IMR-90 (cell line): ENCODE measurements around the gene TTLL8. TPM values are rescaled to one million over a fixed set of nuclear protein-coding genes. Genes with fewer than 3 reads are reported as not detected.

Source experiments
- ATAC-seq: fragments of 200-7000 bp; cut with Tn5 transposase; 2 replicates; pipeline ENCODE4 v1.9.1; 2020; ENCODE audit warnings: low read depth, mild to moderate bottlenecking, moderate library complexity
- BruUV-seq: library from RNA; stranded (reverse); fragments of 400-500 nt; replicated peaks from 2 replicates; lab custom pipeline; 2021; lab: Mats Ljungman, UMichigan
- CTCF ChIA-PET: fragments of 300-600 bp; formaldehyde crosslinking; extraction: SDS; loops from one replicate; lab custom pipeline; 2021; ENCODE audit warnings: antibody characterized with exemption; lab: Yijun Ruan, JAX
- POLR2A ChIA-PET: fragments of 300-600 bp; sonication (Branson Sonifier 250); formaldehyde crosslinking; loops from one replicate; lab custom pipeline; 2022; ENCODE audit warnings: antibody characterized with exemption; ENCODE audit not compliant: unreplicated experiment; lab: Charles Lee
- DNase-seq: peaks from one replicate; pipeline ENCODE4 v3.0.0; 2013
- H2AFZ ChIP-seq: replicated peaks from 2 replicates; pipeline ENCODE3; 2013; ENCODE audit warnings: low read length, mild to moderate bottlenecking; ENCODE audit not compliant: poor library complexity
- H2AK5ac ChIP-seq: 2 replicates; pipeline ENCODE4 v1.6.1; 2013; ENCODE audit warnings: low read depth, low read length, inconsistent platforms
- H2AK9ac ChIP-seq: replicated peaks from 2 replicates; pipeline ENCODE3; 2013; ENCODE audit warnings: mild to moderate bottlenecking, low read depth, low read length, moderate library complexity; ENCODE audit not compliant: poor library complexity
- H2BK120ac ChIP-seq: 2 replicates; pipeline ENCODE4 v1.6.1; 2013; ENCODE audit warnings: low read depth, low read length, inconsistent platforms
- H2BK15ac ChIP-seq: 3 replicates; pipeline ENCODE4 v1.6.1; 2013; ENCODE audit warnings: low read depth, low read length, inconsistent platforms
- H2BK20ac ChIP-seq: 2 replicates; pipeline ENCODE4 v1.6.1; 2013; ENCODE audit warnings: low read depth, mild to moderate bottlenecking, inconsistent platforms, low read length, moderate library complexity
- H2BK5ac ChIP-seq: 2 replicates; pipeline ENCODE4 v1.6.1; 2013; ENCODE audit warnings: mild to moderate bottlenecking, low read depth, low read length, inconsistent platforms; ENCODE audit not compliant: poor library complexity, severe bottlenecking
- H3K14ac ChIP-seq: replicated peaks from 2 replicates; pipeline ENCODE4 v1.6.1; 2013; ENCODE audit warnings: low read depth, low read length, inconsistent platforms
- H3K18ac ChIP-seq: 2 replicates; pipeline ENCODE4 v1.6.1; 2013; ENCODE audit warnings: low read depth, low read length, control low read depth
- H3K23ac ChIP-seq: 2 replicates; pipeline ENCODE4 v1.6.1; 2013; ENCODE audit warnings: low read depth, low read length, inconsistent platforms
- H3K27ac ChIP-seq: 2 replicates; pipeline ENCODE4 v1.5.1; 2013; ENCODE audit warnings: mild to moderate bottlenecking, control low read depth, low read length; ENCODE audit not compliant: insufficient read depth
- H3K27me3 ChIP-seq: 2 replicates; pipeline ENCODE4 v1.6.1; 2013; ENCODE audit warnings: low read length; ENCODE audit not compliant: control insufficient read depth, insufficient read depth
- H3K36me3 ChIP-seq: 2 replicates; pipeline ENCODE4 v1.6.1; 2013; ENCODE audit warnings: low read length, mixed read lengths; ENCODE audit not compliant: control insufficient read depth, insufficient read depth
- H3K4ac ChIP-seq: 2 replicates; pipeline ENCODE4 v1.6.1; 2013; ENCODE audit warnings: low read depth, low read length, inconsistent platforms
- H3K4me1 ChIP-seq: 2 replicates; pipeline ENCODE4 v1.6.1; 2013; ENCODE audit warnings: low read length, mixed read lengths; ENCODE audit not compliant: control insufficient read depth, insufficient read depth
- H3K4me2 ChIP-seq: 2 replicates; pipeline ENCODE4 v1.6.1; 2013; ENCODE audit warnings: low read depth, mild to moderate bottlenecking, control low read depth, low read length, moderate library complexity
- H3K4me3 ChIP-seq: 2 replicates; pipeline ENCODE4 v1.5.1; 2013; ENCODE audit warnings: low read depth, mild to moderate bottlenecking, control low read depth, low read length, moderate library complexity; ENCODE audit not compliant: insufficient read depth
- H3K56ac ChIP-seq: 2 replicates; pipeline ENCODE4 v1.6.1; 2013; ENCODE audit warnings: low read length, inconsistent platforms; ENCODE audit not compliant: insufficient read depth; ENCODE audit errors: extremely low read depth
- H3K79me1 ChIP-seq, 2 experiments: 2 replicates each; pipeline ENCODE4 v1.6.1; 2013; ENCODE audit warnings: low read length in 2 of 2, inconsistent platforms in 1 of 2, low read depth in 1 of 2
- H3K9ac ChIP-seq: 2 replicates; pipeline ENCODE4 v1.6.1; 2013; ENCODE audit warnings: low read depth, low read length, control low read depth
- H3K9me1 ChIP-seq: 2 replicates; pipeline ENCODE4 v1.6.1; 2013; ENCODE audit warnings: low read length, inconsistent platforms; ENCODE audit not compliant: insufficient read depth
- H3K9me3 ChIP-seq: 2 replicates; pipeline ENCODE4 v1.6.1; 2013; ENCODE audit warnings: low read length; ENCODE audit not compliant: control insufficient read depth, insufficient read depth
- H4K20me1 ChIP-seq: 2 replicates; pipeline ENCODE4 v1.6.1; 2013; ENCODE audit warnings: low read length, inconsistent platforms; ENCODE audit not compliant: insufficient read depth
- H4K5ac ChIP-seq: 2 replicates; pipeline ENCODE4 v1.6.1; 2013; ENCODE audit warnings: mild to moderate bottlenecking, low read depth, low read length, control low read depth
- H4K8ac ChIP-seq, 2 experiments: 2 replicates each; pipeline ENCODE4 v1.6.1; 2013; ENCODE audit warnings: low read depth in 2 of 2, low read length in 2 of 2, control low read depth in 1 of 2, inconsistent platforms in 1 of 2
- H4K91ac ChIP-seq: 2 replicates; pipeline ENCODE4 v1.6.1; 2013; ENCODE audit warnings: low read depth, low read length, inconsistent platforms; ENCODE audit not compliant: insufficient read depth
- CEBPB ChIP-seq: IDR thresholded peaks from 2 replicates; pipeline ENCODE4 v1.6.1; 2012; ENCODE audit warnings: low read depth, low read length, improper control_type of control experiment
- CHD1 ChIP-seq: IDR thresholded peaks from 2 replicates; pipeline ENCODE4 v1.6.1; 2012; ENCODE audit warnings: low read depth, low read length, improper control_type of control experiment
- CTCF ChIP-seq: conservative IDR thresholded peaks from 2 replicates; pipeline ENCODE4 v1.5.1; 2012; ENCODE audit warnings: mild to moderate bottlenecking, low read depth, low read length, improper control_type of control experiment
- MAFK ChIP-seq: IDR thresholded peaks from 2 replicates; pipeline ENCODE4 v1.6.1; 2012; ENCODE audit warnings: low read depth, low read length, improper control_type of control experiment
- MAZ ChIP-seq: IDR thresholded peaks from 2 replicates; pipeline ENCODE4 v1.6.1; 2012; ENCODE audit warnings: low read depth, mild to moderate bottlenecking, low read length, improper control_type of control experiment, moderate library complexity, borderline replicate concordance
- MXI1 ChIP-seq: IDR thresholded peaks from 2 replicates; pipeline ENCODE4 v1.6.1; 2012; ENCODE audit warnings: low read depth, mild to moderate bottlenecking, low read length, moderate library complexity, borderline replicate concordance
- NFE2L2 ChIP-seq: fragments of 150-350 bp; IDR thresholded peaks from 2 replicates; pipeline ENCODE4 v1.6.1; 2016; ENCODE audit warnings: low read depth, mild to moderate bottlenecking, low read length
- SMC3 ChIP-seq: fragments of 150-350 bp; IDR thresholded peaks from 2 replicates; pipeline ENCODE4 v1.6.1; 2016; ENCODE audit warnings: low read depth, mild to moderate bottlenecking, antibody characterized with exemption, low read length, moderate library complexity
- WGBS, 2 experiments: methylation state at CpG; one replicate each; pipeline versions ENCODE4 v1.1.5 to v1.1.7; 2013; ENCODE audit warnings: missing lambda C conversion rate in 2 of 2; ENCODE audit not compliant: insufficient read length in 1 of 2; ENCODE audit errors: extremely low coverage in 2 of 2; 5-methylcytosine and 5-hydroxymethylcytosine counted together
- dilution Hi-C: fragments of 300-500 bp; cut with HindIII; formaldehyde crosslinking; loops from one replicate; pipeline ENCODE4 v1.14.3; 2018; ENCODE audit warnings: low sequenced_read_pairs; ENCODE audit not compliant: unreplicated experiment
- in situ Hi-C: fragments of 300-500 bp; cut with MboI; formaldehyde crosslinking; loops from 3 replicates; pipeline ENCODE4 v1.14.3; 2019; ENCODE audit warnings: low sequenced_read_pairs, inconsistent platforms, mixed read lengths
- intact Hi-C: fragments of 100-400 bp; cut with micrococcal nuclease; formaldehyde crosslinking; loops from 2 replicates; pipeline ENCODE4 v1.10.0; 2022
- polyA plus RNA-seq, 3 experiments: library from polyadenylated mRNA; depleted of rRNA; stranded (reverse); fragments of >200 nt; gene quantifications; 2 replicates each; pipeline ENCODE4 v1.2.3, GENCODE V29; 2012; ENCODE audit warnings: low replicate concordance in 1 of 3
- total RNA-seq: library from RNA; depleted of rRNA; stranded (reverse); fragments of >200 nt; gene quantifications from 2 replicates; pipeline ENCODE4 v1.2.3, GENCODE V29; 2012
- TF ChIP-seq, protein P1 (sequence below): fragments of 150-350 bp; IDR thresholded peaks from 2 replicates; pipeline ENCODE4 v1.6.1; 2017; ENCODE audit warnings: mild to moderate bottlenecking, antibody characterized with exemption, low read length, low read depth

The TTLL8 gene
- total and polyA plus RNA-seq, 2 of the 4 experiments (the other 2 are of a cell fraction) = not detected

DNA sequence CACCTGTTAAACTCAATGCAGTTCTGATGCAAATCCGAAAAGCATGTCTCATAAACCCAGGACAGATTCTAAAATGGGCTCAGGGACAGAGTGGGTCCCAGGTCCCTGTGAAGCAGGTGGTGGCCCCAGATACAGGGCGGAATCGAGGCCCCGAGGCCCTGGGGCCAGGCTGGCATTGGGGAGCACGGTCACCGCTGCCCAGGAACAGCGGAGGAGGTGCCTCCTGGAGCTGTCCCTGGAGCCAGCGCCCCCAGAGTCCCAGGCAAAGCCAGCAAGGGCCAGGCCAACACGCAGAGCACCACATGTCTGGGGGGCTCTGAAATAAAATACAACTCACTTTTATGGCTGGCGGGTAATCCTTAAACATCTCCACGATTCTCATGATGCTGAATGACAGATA lies 10.0 kb upstream of the TTLL8 start:
- Histone ChIP-seq H2AK5ac (no peak overlapping the region), H3K18ac (no peak overlapping the region), H3K23ac (no peak overlapping the region), H3K27me3 (peaks cover 9% of the 10 kb centered on the region), H3K4me3 (no peak overlapping the region), H4K20me1 (no peaks in the 10 kb centered on the region), H3K56ac (no peak overlapping the region), H4K5ac (no peak overlapping the region), H2BK15ac (no peak overlapping the region), H3K4me1 (no peaks in the 10 kb centered on the region), H3K4ac (no peak overlapping the region), H4K91ac (no peak overlapping the region), H3K9me3 (no peaks in the 10 kb centered on the region), H2AK9ac (no peak overlapping the region), H3K9me1 (no peaks in the 10 kb centered on the region), H2BK5ac (no peak overlapping the region), H4K8ac (no peak overlapping the region), H3K36me3 (no peaks in the 10 kb centered on the region), H3K27ac (no peak overlapping the region), H3K79me1 (no peaks in the 10 kb centered on the region), H2BK20ac (no peak overlapping the region), H2BK120ac (no peak overlapping the region), H3K14ac (no peak overlapping the region), H3K9ac (no peak overlapping the region), H2AFZ (no peak overlapping the region), H3K4me2 (no peak overlapping the region)
- dilution Hi-C loops (no loop called here), in situ Hi-C loops (no loop called here), intact Hi-C loops (no loop called here)
- ChIA-PET POLR2A (no interaction called here), CTCF (interaction anchor here (0.6 to 0.7 kb wide), 2 partner anchors 13 to 37 kb away, joined by 3 read pairs; no protein-coding TSS in a partner anchor)
- ATAC-seq (no peak), DNase-seq (no peak)
- TF ChIP-seq MAZ (no peak), CTCF (no peak), NFE2L2 (no peak), CHD1 (no peak), MAFK (no peak), MXI1 (no peak), CEBPB (no peak), SMC3 (no peak)
- TF ChIP-seq, protein P1, sequence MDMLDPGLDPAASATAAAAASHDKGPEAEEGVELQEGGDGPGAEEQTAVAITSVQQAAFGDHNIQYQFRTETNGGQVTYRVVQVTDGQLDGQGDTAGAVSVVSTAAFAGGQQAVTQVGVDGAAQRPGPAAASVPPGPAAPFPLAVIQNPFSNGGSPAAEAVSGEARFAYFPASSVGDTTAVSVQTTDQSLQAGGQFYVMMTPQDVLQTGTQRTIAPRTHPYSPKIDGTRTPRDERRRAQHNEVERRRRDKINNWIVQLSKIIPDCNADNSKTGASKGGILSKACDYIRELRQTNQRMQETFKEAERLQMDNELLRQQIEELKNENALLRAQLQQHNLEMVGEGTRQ = no peak
- no TSS peak for BruUV-seq
- 88% methylated on average over 8 of the region's 11 CpGs; no CpG with 5 or more reads in 1 of the 2 experiments for WGBS, 2 experiments
